PC-9 (cell line): ENCODE results near the gene ABCC2. TPM values are rescaled to one million over a fixed set of nuclear protein-coding genes. Genes with fewer than 3 reads are reported as not detected.

Experiments
- BruUV-seq: library from RNA; stranded (reverse); fragments of 400-500 nt; replicated peaks from 2 replicates; lab custom pipeline; 2021; lab: Mats Ljungman, UMichigan
- CTCF ChIA-PET: fragments of 300-600 bp; sonication (Branson Sonifier 250); formaldehyde crosslinking; loops from one replicate; lab custom pipeline; 2022; ENCODE audit warnings: antibody characterized with exemption; lab: Charles Lee
- POLR2A ChIA-PET: fragments of 300-600 bp; sonication (Branson Sonifier 250); formaldehyde crosslinking; loops from one replicate; lab custom pipeline; 2022; ENCODE audit warnings: antibody characterized with exemption; ENCODE audit not compliant: unreplicated experiment; lab: Charles Lee
- DNase-seq, 2 experiments: peaks; one replicate each; pipeline versions ENCODE4 v3.0.0 to v3.0.0-alpha.2; 2015 to 2022; ENCODE audit warnings: mixed read lengths in 1 of 2
- H2AFZ ChIP-seq: fragments of 200-600 bp; sonication (generic); 2 replicates; pipeline ENCODE4 v1.8.1; 2017; ENCODE audit warnings: antibody characterized with exemption
- H3F3A ChIP-seq: fragments of 200-600 bp; sonication (generic); 2 replicates; pipeline ENCODE4 v1.8.1; 2017; ENCODE audit warnings: antibody characterized with exemption, mild to moderate bottlenecking, low read depth; ENCODE audit not compliant: insufficient read depth
- H3K27ac ChIP-seq: fragments of 200-600 bp; sonication (generic); 2 replicates; pipeline ENCODE4 v1.6.1; 2016; ENCODE audit warnings: mixed run types
- H3K27me3 ChIP-seq: fragments of 200-600 bp; sonication (generic); 2 replicates; pipeline ENCODE4 v1.6.1; 2016; ENCODE audit warnings: low read depth, mixed run types; ENCODE audit not compliant: insufficient read depth
- H3K36me3 ChIP-seq: fragments of 200-600 bp; sonication (generic); 2 replicates; pipeline ENCODE4 v1.6.1; 2016; ENCODE audit warnings: low read depth, mixed run types
- H3K4me1 ChIP-seq: fragments of 200-600 bp; sonication (generic); replicated peaks from 2 replicates; pipeline ENCODE4 v1.6.1; 2016; ENCODE audit warnings: mixed run types; ENCODE audit not compliant: insufficient read depth
- H3K4me2 ChIP-seq: fragments of 200-600 bp; sonication (generic); 2 replicates; pipeline ENCODE4 v1.6.1; 2017; ENCODE audit warnings: mixed run types
- H3K4me3 ChIP-seq: fragments of 200-600 bp; sonication (generic); 2 replicates; pipeline ENCODE4 v1.6.1; 2016; ENCODE audit warnings: mixed run types
- H3K79me2 ChIP-seq: fragments of 200-600 bp; sonication (generic); 2 replicates; pipeline ENCODE4 v1.6.1; 2017; ENCODE audit warnings: low read depth, mixed run types
- H3K9me2 ChIP-seq: fragments of 200-600 bp; sonication (generic); 2 replicates; pipeline ENCODE4 v1.8.1; 2017; ENCODE audit warnings: mild to moderate bottlenecking; ENCODE audit not compliant: insufficient read depth
- H3K9me3 ChIP-seq: fragments of 200-600 bp; sonication (generic); 2 replicates; pipeline ENCODE4 v1.8.1; 2016; ENCODE audit warnings: low read depth; ENCODE audit not compliant: insufficient read depth
- H4K20me1 ChIP-seq: fragments of 200-600 bp; sonication (generic); 2 replicates; pipeline ENCODE4 v1.8.1; 2017; ENCODE audit not compliant: insufficient read depth
- CTCF ChIP-seq: fragments of 200-600 bp; sonication (generic); conservative IDR thresholded peaks from 2 replicates; pipeline ENCODE4 v1.6.1; 2017; ENCODE audit warnings: mixed run types, antibody characterized with exemption, mild to moderate bottlenecking, moderate library complexity
- EZH2 ChIP-seq: fragments of 200-600 bp; sonication (generic); IDR thresholded peaks from 2 replicates; pipeline ENCODE4 v1.8.0; 2017; ENCODE audit warnings: antibody characterized with exemption, low read depth
- intact Hi-C: fragments of 100-400 bp; cut with micrococcal nuclease; formaldehyde crosslinking; loops from one replicate; pipeline ENCODE4 v1.10.0; 2022; ENCODE audit not compliant: unreplicated experiment
- total RNA-seq: library from RNA; stranded (reverse); gene quantifications from 2 replicates; pipeline ENCODE4 v1.2.3, GENCODE V29; 2021

The ABCC2 gene
- total RNA-seq, 1 experiment from 2014 or later: 174 TPM

- CTCF ChIA-PET: no interaction called here
- Histone ChIP-seq H3K36me3 (peaks cover 11% of the 10 kb centered on the region; the same call in 1 of the 2 replicates), H3K4me3 (no peak overlapping the region), H4K20me1 (no peaks in the 10 kb centered on the region), H3K4me2 (no peak overlapping the region), H3K27ac (no peak overlapping the region), H3K79me2 (no peaks in the 10 kb centered on the region), H3K27me3 (no peaks in the 10 kb centered on the region), H3K9me2 (no peaks in the 10 kb centered on the region), H3K9me3 (no peaks in the 10 kb centered on the region), H3F3A (peaks cover 26% of the 10 kb centered on the region; the same call in 1 of the 2 replicates), H3K4me1 (no peaks in the 10 kb centered on the region), H2AFZ (no peak overlapping the region)
- intact Hi-C loops: no loop called here
- no TSS peak for BruUV-seq
- TF ChIP-seq EZH2 (no peak), CTCF (no peak)
- POLR2A ChIA-PET: no interaction called here
- DNase-seq: no peak
Measured at GRCh38 chr10:99853655-99854054, 71.2 kb downstream of the ABCC2 start.

GRCh38 chr10:99854860-99855259, 72.4 kb downstream of the ABCC2 start:
- intact Hi-C loops: loop anchor here (5.0 kb wide), 1 partner anchor 192 kb away; no protein-coding TSS in a partner anchor
- Histone ChIP-seq H2AFZ (no peak overlapping the region), H3K4me2 (no peak overlapping the region), H3K36me3 (peaks cover 5% of the 10 kb centered on the region; the same call in 1 of the 2 replicates), H4K20me1 (no peaks in the 10 kb centered on the region), H3K27me3 (no peaks in the 10 kb centered on the region), H3K9me3 (no peaks in the 10 kb centered on the region), H3F3A (peaks cover 26% of the 10 kb centered on the region; the same call in 1 of the 2 replicates), H3K27ac (no peak overlapping the region), H3K79me2 (no peaks in the 10 kb centered on the region), H3K9me2 (no peaks in the 10 kb centered on the region), H3K4me1 (no peaks in the 10 kb centered on the region), H3K4me3 (no peak overlapping the region)
- POLR2A ChIA-PET: no interaction called here
- DNase-seq: no peak
- CTCF ChIA-PET: no interaction called here
- no TSS peak for BruUV-seq
- TF ChIP-seq EZH2 (no peak), CTCF (no peak)

GRCh38 chr10:99855479-99856071, 73.1 kb downstream of the ABCC2 start:
- H3K9me2 ChIP-seq: no peaks in the 10 kb centered on the region
- H3K4me2 ChIP-seq: no peak overlapping the region
- intact Hi-C loops: loop anchor here (5.0 kb wide), 1 partner anchor 192 kb away; no protein-coding TSS in a partner anchor
- H3K4me1 ChIP-seq: no peaks in the 10 kb centered on the region
- ChIA-PET POLR2A (interaction anchor here (0.7 kb wide), 1 partner anchor 333 kb away, joined by 3 read pairs; no protein-coding TSS in a partner anchor), CTCF (no interaction called here)
- H2AFZ ChIP-seq: no peak overlapping the region
- no peaks in the 10 kb centered on the region for H4K20me1 ChIP-seq
- no peak overlapping the region for H3K27ac ChIP-seq
- H3K36me3 ChIP-seq: peaks cover 5% of the 10 kb centered on the region; the same call in 1 of the 2 replicates
- H3F3A ChIP-seq: peaks cover 26% of the 10 kb centered on the region; the same call in 1 of the 2 replicates
- no peaks in the 10 kb centered on the region for H3K27me3 ChIP-seq
- no peaks in the 10 kb centered on the region for H3K79me2 ChIP-seq
- BruUV-seq: TSS peak; percentile 14
- H3K9me3 ChIP-seq: no peaks in the 10 kb centered on the region
- TF ChIP-seq EZH2 (no peak), CTCF (no peak)
- DNase-seq: no peak
- H3K4me3 ChIP-seq: no peak overlapping the region
